Activated naive CD8-positive, alpha-beta T cell treated with anti-CD3 and anti-CD28 coated beads for 36 hours (primary cell): Measurements from ENCODE around the gene SGSM2. TPM values are rescaled to one million over a fixed set of nuclear protein-coding genes. Genes with fewer than 3 reads are reported as not detected.

ENCODE experiments used
- DNase-seq: peaks from one replicate; pipeline ENCODE4 v3.0.0; 2021
- H3K27ac Mint-ChIP-seq: one replicate; pipeline ENCODE4 v1.8.0; 2022; ENCODE audit warnings: mild to moderate bottlenecking, moderate library complexity, mixed read lengths
- H3K27me3 Mint-ChIP-seq: one replicate; pipeline ENCODE4 v1.8.0; 2022; ENCODE audit warnings: mild to moderate bottlenecking, mixed read lengths
- H3K36me3 Mint-ChIP-seq: one replicate; pipeline ENCODE4 v1.8.0; 2021; ENCODE audit warnings: mild to moderate bottlenecking, mixed read lengths
- H3K4me1 Mint-ChIP-seq: one replicate; pipeline ENCODE4 v1.8.0; 2021; ENCODE audit warnings: mixed read lengths
- H3K4me3 Mint-ChIP-seq: one replicate; pipeline ENCODE4 v1.8.0; 2022; ENCODE audit warnings: mild to moderate bottlenecking, moderate library complexity, mixed read lengths
- H3K9me3 Mint-ChIP-seq: one replicate; pipeline ENCODE4 v1.8.0; 2022; ENCODE audit warnings: mixed read lengths
- total RNA-seq, 2 experiments: library from RNA; stranded (reverse); gene quantifications; one replicate each; pipeline ENCODE4 v1.2.3, GENCODE V29; 2021

Gene SGSM2
- total RNA-seq, 2 experiments from 2014 or later, result 35.7 to 36.8 TPM

DNA sequence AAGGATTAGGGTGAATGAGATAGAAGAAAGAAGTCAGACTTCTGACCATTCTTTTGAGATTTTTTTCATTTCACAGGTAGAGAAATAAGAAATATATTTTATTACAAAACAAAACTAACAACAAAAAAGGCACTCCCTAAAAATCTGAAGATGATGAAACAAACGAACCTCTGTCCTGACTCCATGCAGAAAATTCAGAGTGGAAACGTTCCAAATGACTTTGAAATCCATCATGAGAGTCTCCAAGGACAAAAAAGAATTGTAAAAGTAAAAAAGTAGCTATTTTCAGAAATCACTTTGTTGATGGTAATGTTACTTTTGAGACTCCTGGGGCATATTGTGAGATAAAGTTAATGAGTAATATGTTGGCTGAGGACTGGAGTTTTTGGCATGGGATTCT lies 89.9 kb downstream of the SGSM2 start:
- DNase-seq, result no peak
- Mint-ChIP-seq H3K9me3 (no peaks in the 10 kb centered on the region), H3K27ac (no peak overlapping the region), H3K27me3 (no peaks in the 10 kb centered on the region), H3K36me3 (peaks cover 3% of the 10 kb centered on the region), H3K4me3 (no peak overlapping the region), H3K4me1 (peaks cover 2% of the 10 kb centered on the region)

DNA sequence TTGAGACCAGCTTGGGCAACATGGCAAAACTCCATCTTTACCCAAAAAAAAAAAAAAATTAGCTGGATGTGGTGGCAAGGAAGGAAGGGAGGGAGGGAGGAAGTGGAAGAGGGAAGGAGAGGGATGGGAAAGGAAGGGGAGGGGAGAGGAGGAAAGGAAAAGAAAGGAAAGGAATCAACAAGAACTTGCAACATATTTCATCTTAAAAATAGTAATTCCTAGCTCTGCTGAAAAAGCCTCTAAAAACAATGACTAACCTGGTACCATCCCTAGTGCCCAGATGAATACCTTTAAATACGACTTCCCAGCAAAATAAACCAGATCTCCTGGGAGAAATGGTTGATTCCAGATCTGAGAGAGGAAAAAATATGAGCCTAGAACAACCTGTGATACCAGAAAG lies 90.6 kb downstream of the SGSM2 start:
- H3K9me3 Mint-ChIP-seq, result no peaks in the 10 kb centered on the region
- H3K4me3 Mint-ChIP-seq, result no peak overlapping the region
- no peak for DNase-seq
- no peak overlapping the region for H3K27ac Mint-ChIP-seq
- H3K27me3 Mint-ChIP-seq, result no peaks in the 10 kb centered on the region
- peaks cover 2% of the 10 kb centered on the region for H3K4me1 Mint-ChIP-seq
- H3K36me3 Mint-ChIP-seq, result peaks cover 3% of the 10 kb centered on the region

Other genes with a start within 250 kb of the SGSM2 start
- 10 to 100 TPM; 48.7 to 51.8 TPM for gene SMG6, start 33.7 kb upstream of the SGSM2 start, total RNA-seq
- gene SRR, start 33.6 kb upstream of the SGSM2 start, total RNA-seq, result 10 to 100 TPM; 10.9 to 13.1 TPM
- gene TSR1, start 1.0 kb upstream of the SGSM2 start, total RNA-seq, result 100 to 1,000 TPM; 115 to 120 TPM
- gene MNT, start 63.6 kb downstream of the SGSM2 start, total RNA-seq, result 10 to 100 TPM; 23.8 to 25.6 TPM
- gene METTL16, start 174.4 kb downstream of the SGSM2 start, total RNA-seq, result 10 to 100 TPM; 61.7 to 66.5 TPM